GM12872 (cell line): ENCODE results near the gene ZFP82.

ENCODE experiments used
- TF ChIP-seq, protein P1 (sequence below): IDR thresholded peaks from 3 replicates; pipeline ENCODE4 v1.5.1; 2011; ENCODE audit warnings: low read depth, mild to moderate bottlenecking, low read length, moderate library complexity; ENCODE audit not compliant: insufficient read depth

Gene ZFP82

DNA sequence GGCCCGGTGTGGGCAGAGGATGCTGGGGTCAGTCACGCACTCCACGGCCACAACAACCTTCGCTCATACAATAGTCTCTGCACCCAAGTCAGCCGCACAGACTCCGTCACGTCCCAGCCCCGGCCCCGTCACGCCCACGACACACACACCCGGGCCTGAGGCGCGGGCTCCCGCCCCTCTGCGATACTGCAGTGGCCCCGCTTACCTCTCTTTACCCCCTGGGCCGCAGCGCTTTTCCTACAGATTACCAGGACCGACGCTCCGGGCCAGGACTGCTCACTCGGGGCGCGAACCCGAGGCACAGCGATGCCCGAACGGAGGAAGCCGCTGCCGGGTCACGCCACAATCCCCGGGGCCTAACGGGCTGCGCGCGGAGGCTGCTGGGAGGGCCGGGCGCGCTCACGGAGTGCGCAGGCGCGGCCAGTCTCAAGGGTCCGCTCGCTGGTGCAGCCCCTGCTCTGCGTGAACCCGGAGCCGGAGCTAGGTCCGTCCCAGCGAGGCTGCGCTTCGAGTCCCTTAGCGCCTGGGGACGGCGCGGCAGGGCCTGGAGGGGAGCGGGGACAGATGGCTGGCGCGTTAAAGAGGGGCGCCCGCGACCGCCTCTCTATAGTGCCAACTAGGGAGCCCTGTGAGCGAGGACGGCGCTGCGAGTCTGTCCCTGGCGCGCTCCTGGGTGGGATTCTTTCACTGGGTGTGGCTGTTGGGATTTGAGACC, at the start of gene ZFP82:
ZFP82 (minus strand) TSS at position 358 of the 715 bp plus-strand sequence. CDS start 8,855 bp downstream, outside the sequence.
- TF ChIP-seq, protein P1, sequence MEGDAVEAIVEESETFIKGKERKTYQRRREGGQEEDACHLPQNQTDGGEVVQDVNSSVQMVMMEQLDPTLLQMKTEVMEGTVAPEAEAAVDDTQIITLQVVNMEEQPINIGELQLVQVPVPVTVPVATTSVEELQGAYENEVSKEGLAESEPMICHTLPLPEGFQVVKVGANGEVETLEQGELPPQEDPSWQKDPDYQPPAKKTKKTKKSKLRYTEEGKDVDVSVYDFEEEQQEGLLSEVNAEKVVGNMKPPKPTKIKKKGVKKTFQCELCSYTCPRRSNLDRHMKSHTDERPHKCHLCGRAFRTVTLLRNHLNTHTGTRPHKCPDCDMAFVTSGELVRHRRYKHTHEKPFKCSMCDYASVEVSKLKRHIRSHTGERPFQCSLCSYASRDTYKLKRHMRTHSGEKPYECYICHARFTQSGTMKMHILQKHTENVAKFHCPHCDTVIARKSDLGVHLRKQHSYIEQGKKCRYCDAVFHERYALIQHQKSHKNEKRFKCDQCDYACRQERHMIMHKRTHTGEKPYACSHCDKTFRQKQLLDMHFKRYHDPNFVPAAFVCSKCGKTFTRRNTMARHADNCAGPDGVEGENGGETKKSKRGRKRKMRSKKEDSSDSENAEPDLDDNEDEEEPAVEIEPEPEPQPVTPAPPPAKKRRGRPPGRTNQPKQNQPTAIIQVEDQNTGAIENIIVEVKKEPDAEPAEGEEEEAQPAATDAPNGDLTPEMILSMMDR: no peak

DNA sequence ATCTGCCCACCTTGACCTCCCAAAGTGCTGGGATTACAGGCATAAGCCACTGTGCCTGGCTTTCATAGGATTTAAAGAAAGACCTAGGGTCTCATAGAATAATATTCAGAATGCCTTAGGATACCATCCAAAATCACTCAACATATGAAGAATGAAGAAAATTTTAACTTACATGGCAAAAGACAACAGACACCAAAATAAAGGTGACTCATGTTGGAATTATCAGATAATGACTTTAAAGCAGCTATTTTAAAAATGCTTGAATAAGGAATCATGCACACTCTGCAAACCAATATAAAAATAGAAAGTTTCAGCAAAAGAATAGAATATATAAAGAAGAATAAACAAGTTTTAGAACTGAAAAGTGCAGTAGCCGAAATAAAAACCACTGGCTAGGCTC, 41.6 kb upstream of the ZFP82 start:
- TF ChIP-seq, protein P1: no peak

DNA sequence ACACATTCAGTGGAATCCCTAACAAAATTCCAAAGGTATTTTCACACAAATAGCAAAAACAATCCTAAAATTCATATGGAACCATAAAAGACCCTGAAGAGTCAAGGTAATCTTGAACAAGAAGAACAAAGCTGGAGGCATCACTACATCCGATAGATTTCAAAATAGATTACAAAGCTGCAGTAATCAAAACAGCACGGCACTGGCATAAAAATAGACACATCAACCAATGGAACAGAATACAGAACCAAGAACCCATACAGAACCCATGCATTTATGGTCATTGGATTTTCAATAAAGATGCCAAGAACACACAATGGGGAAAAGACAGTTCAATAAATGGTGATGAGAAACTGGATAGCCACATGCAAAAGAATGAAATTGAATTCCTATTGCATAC, 38.4 kb upstream of the ZFP82 start:
- TF ChIP-seq, protein P1: no peak

DNA sequence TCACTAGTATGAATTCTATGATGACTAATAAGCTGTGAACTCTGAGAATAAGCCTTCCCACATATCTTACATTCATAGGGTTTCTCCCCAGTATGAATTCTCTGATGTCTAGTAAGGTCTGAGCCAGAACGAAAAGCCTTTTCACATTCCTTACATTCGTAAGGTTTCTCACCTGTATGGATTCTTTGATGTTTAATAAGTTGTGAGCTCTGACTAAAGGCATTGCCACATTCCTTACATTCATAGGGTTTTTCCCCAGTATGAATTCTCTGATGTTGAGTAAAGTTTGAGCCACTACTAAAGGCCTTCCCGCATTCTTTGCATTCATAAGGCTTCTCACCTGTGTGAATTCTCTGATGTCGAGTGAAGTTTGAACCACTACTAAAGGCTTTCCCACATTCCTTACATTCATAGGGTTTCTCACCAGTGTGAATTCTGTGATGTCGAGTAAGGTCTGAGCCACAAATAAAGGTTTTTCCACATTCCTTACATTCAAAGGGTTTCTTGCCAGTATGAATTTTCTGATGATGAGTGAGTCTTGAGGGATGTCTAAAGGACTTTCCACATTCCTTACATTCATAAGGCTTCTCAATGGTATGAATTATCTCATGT, 30.7 kb upstream of the ZFP82 start:
- TF ChIP-seq, protein P1: no peak

DNA sequence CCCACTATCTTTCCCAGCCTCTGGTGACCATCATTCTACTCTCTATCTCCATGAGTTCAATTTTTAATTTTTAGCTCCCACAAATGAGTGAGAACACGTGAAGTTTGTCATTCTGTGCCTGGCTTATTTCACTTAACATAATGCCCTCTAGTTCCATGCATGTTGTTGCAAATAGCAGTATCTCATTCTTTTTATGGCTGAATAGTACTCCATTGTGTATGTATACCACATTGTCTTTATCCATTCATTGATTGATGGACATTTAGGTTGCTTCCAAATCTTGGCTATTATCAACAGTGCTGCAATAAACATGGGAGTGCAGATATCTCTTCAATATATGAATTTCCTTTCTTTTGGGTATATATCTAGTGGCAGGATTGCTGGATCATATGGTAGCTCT, 22.9 kb upstream of the ZFP82 start:
- TF ChIP-seq, protein P1: no peak

DNA sequence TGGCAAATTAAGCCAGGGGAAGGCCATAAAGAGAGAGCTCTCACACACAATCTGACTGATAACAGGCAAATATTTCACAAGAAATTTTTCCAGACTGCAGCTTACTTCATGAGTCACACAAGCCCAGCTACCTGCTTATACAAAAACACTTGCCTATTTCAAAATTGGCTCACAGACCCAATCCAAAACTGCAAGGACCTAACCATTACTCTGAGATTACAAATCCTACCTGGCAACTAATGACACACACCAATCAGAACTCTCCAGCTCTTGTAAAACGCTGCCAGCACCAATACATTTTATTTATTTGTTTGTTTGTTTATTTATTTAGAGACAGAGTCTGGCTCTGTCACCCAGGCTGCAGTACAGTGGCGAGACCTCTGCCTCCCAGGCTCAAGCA, 18.1 kb upstream of the ZFP82 start:
- TF ChIP-seq, protein P1: no peak

DNA sequence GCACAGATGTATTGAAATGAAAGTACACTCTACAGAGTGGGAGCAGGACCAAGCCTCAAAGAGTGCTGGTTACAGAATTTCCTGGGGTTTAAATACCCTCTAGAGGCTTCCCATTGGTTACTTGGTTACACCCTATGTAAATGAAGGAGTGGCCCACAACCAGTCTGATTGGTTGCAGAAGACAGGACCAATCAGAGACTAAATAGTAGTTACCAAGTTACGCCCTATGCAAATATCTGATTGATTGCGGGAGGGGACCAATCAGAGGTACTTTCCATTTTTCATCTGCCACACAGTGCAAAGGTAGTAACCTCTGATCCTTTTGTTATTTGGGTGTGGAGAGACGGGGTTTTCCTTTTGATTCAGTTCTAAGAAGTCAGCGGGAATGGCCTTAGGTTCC, 5.5 kb upstream of the ZFP82 start:
- TF ChIP-seq, protein P1: no peak
